Measurements from ENCODE around the gene SPATA3.

SPATA3 gene

DNA sequence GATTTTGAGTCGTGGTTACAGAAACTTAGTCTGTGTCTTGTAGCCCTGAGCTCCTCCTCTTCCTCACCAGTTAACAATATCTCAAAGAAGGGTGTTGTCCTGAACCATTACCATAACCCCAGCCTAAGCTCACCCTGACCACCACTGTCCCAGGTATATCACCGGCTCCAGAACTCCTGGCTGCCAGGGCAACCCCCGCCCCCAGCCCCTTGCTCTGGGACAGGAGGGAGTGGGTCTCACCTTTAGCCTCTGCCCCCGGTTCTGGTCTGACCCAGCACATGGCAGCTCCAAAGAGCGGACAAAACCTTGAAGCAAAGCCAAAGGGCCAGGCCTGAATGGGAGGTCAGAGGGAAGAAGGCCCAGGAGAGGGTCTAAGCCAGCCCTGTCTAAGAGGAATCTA is 55.2 kb downstream of the SPATA3 start:
- DNase-seq: no peak

GRCh38 chr2:231052494-231053451 is 56.9 kb downstream of the SPATA3 start:
- peak; percentile 22 for DNase-seq

- DNase-seq: no peak
Observed at GRCh38 chr2:231053846-231054245, 57.9 kb downstream of the SPATA3 start.

GRCh38 chr2:231056453-231057416 is 60.8 kb downstream of the SPATA3 start, which contains the start of gene PSMD1:
Gene PSMD1 (plus strand): TSS chr2:231056867. CDS start chr2:231057026, 159 bp downstream.
- DNase-seq: peak; percentile 66

GRCh38 chr2:231057590-231057989 is 61.7 kb downstream of the SPATA3 start:
- no peak for DNase-seq
